ENCODE data around the gene ITGAD.

DNA sequence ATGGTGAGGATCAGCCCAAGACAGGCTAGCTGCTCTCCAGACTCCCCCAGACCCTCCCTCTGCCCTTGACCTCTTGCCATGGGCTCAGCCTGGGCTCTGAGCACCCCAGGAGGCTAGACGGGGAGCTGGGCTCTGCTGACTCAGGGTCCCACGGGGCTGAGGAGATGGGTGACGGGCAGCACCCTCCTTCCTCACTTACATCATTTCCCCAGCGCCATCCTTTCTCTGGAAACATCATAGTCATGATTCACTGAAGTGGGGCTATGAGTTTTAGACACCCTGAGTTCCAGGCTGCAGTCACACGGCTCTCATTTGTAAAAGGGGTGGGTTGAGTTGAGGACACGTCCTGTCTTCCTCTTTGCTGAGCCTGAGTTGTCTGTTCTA lies 41.2 kb upstream of the ITGAD start:
- TF ChIP-seq SREBF2 (IDR thresholded peaks at IDR 0.05), result no peak
- no peak for TF ChIP-seq KDM1A (IDR thresholded peaks at IDR 0.05; ENCODE audit: low read depth)
- TF ChIP-seq, protein P1, sequence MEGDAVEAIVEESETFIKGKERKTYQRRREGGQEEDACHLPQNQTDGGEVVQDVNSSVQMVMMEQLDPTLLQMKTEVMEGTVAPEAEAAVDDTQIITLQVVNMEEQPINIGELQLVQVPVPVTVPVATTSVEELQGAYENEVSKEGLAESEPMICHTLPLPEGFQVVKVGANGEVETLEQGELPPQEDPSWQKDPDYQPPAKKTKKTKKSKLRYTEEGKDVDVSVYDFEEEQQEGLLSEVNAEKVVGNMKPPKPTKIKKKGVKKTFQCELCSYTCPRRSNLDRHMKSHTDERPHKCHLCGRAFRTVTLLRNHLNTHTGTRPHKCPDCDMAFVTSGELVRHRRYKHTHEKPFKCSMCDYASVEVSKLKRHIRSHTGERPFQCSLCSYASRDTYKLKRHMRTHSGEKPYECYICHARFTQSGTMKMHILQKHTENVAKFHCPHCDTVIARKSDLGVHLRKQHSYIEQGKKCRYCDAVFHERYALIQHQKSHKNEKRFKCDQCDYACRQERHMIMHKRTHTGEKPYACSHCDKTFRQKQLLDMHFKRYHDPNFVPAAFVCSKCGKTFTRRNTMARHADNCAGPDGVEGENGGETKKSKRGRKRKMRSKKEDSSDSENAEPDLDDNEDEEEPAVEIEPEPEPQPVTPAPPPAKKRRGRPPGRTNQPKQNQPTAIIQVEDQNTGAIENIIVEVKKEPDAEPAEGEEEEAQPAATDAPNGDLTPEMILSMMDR (IDR thresholded peaks at IDR 0.05), result no peak
- TF ChIP-seq JUN (IDR thresholded peaks at IDR 0.05), result no peak
- TF ChIP-seq POLR2A (IDR thresholded peaks at IDR 0.05; ENCODE audit: low read length), result no peak
- no peak for TF ChIP-seq NR3C1 (IDR thresholded peaks at IDR 0.05)
- no peak for TF ChIP-seq SMC3 (IDR thresholded peaks at IDR 0.05)
- TF ChIP-seq, protein P2, sequence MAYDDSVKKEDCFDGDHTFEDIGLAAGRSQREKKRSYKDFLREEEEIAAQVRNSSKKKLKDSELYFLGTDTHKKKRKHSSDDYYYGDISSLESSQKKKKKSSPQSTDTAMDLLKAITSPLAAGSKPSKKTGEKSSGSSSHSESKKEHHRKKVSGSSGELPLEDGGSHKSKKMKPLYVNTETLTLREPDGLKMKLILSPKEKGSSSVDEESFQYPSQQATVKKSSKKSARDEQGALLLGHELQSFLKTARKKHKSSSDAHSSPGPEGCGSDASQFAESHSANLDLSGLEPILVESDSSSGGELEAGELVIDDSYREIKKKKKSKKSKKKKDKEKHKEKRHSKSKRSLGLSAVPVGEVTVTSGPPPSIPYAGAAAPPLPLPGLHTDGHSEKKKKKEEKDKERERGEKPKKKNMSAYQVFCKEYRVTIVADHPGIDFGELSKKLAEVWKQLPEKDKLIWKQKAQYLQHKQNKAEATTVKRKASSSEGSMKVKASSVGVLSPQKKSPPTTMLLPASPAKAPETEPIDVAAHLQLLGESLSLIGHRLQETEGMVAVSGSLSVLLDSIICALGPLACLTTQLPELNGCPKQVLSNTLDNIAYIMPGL (CRISPR knock-in tag; IDR thresholded peaks at IDR 0.05; ENCODE audit: borderline replicate concordance), result no peak
- TF ChIP-seq BHLHE40 (IDR thresholded peaks at IDR 0.05; ENCODE audit: low read depth, low read length), result no peak
- TF ChIP-seq MAFK (IDR thresholded peaks at IDR 0.05; ENCODE audit: partially characterized antibody), result no peak
- TF ChIP-seq, protein P3, sequence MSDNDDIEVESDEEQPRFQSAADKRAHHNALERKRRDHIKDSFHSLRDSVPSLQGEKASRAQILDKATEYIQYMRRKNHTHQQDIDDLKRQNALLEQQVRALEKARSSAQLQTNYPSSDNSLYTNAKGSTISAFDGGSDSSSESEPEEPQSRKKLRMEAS (IDR thresholded peaks at IDR 0.05), result no peak
